GM12801 (cell line): ENCODE results near the gene NUP98.

ENCODE experiments used
- TF ChIP-seq, protein P1 (sequence below): IDR thresholded peaks from one replicate; pipeline ENCODE4 v1.5.1; 2011; ENCODE audit warnings: control low read depth; ENCODE audit not compliant: insufficient read length; ENCODE audit errors: extremely low read depth

Gene NUP98

DNA sequence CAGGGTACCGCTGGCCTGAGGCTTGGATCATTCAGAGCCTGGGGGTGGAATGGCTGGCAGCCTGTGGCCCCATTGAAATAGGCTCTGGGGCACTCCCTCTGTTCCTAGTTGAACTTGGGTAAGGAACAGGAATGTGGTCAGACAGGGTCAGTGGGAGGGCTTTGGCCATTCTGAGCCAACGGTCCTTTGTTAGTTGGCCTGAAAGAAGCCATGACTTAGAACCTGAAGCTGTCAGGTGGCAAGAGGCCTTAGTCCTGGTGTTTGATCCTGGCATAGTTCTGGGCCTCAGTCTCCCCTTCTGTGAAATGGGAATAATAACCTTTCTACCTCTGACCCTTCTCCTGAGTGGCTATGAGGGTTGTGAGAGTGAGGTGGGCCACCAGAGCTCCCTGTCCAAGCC is 19.3 kb upstream of the NUP98 start:
- TF ChIP-seq, protein P1, sequence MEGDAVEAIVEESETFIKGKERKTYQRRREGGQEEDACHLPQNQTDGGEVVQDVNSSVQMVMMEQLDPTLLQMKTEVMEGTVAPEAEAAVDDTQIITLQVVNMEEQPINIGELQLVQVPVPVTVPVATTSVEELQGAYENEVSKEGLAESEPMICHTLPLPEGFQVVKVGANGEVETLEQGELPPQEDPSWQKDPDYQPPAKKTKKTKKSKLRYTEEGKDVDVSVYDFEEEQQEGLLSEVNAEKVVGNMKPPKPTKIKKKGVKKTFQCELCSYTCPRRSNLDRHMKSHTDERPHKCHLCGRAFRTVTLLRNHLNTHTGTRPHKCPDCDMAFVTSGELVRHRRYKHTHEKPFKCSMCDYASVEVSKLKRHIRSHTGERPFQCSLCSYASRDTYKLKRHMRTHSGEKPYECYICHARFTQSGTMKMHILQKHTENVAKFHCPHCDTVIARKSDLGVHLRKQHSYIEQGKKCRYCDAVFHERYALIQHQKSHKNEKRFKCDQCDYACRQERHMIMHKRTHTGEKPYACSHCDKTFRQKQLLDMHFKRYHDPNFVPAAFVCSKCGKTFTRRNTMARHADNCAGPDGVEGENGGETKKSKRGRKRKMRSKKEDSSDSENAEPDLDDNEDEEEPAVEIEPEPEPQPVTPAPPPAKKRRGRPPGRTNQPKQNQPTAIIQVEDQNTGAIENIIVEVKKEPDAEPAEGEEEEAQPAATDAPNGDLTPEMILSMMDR = no peak

DNA sequence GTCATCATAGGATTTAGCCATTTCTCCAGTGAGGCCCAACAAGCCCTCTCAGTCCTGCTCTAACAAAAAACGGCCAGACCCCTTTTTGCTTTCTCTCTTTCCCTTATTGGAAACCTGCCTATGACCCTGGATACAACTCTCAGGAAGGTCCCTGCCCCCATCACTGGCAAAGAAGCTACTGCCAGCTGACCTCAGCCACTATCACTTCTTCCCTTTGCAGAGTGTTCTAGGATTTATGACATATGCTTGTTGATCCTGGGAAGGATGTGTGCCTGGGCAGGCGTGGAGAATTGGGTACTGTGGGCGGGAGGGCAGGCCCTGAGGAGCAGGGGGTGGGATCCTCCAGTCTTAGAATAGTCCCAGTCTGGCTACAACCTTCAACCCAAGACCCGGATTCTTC is 18.5 kb upstream of the NUP98 start:
- TF ChIP-seq, protein P1 = no peak

DNA sequence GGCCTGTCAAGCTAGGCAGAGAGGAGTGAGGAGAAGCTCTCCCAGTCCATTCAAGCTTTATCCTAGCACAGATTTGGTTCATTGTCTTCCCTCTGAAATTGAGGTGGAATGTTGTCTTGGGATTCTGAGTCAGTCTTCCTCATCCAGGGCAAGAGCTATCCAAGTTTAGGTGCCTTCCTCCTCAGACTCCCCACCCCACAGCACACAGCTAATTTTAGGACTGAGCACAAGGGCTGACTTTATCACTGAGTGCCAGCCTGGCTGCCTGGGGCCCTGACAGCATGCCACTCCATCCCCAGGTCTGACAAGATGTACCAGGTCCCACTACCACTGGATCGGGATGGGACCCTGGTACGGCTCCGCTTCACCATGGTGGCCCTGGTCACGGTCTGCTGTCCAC is 13.6 kb upstream of the NUP98 start:
- TF ChIP-seq, protein P1 = no peak

DNA sequence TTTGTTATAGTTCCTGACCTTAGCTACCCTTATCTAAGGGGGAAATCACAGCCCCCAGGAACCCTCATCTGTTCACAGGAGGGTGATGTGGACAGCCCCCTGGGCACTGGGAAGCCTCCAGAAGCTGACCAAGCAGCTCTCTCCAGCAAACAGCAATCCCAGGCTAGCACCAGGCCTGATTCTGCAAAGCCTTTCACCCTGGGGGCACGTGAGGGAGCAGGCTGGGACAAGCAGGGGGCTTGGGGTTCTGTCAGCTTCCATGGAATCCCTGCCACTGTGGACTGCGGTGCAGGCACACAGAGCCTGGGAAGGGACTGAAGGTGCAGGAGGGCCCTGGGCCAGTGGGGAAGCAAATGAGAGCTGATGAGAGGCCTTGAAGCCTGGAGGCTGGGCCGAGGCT is 13.1 kb upstream of the NUP98 start:
- TF ChIP-seq, protein P1 = no peak

DNA sequence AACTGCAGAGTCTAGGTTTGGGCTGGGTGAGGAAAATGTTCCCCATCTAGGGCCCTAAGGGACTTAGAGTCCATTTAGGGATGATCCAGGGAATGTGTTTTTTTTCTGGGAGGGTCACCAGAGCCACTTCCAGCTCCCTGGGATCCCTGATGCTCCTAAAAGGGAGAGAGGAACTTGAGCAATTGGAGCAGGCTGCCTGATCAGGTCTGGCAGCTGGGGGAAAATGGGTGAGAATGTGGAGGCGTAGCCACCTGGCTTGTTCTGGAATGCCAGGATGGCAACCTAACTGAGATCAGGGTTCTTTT is 12.2 kb upstream of the NUP98 start:
- TF ChIP-seq, protein P1 = no peak

DNA sequence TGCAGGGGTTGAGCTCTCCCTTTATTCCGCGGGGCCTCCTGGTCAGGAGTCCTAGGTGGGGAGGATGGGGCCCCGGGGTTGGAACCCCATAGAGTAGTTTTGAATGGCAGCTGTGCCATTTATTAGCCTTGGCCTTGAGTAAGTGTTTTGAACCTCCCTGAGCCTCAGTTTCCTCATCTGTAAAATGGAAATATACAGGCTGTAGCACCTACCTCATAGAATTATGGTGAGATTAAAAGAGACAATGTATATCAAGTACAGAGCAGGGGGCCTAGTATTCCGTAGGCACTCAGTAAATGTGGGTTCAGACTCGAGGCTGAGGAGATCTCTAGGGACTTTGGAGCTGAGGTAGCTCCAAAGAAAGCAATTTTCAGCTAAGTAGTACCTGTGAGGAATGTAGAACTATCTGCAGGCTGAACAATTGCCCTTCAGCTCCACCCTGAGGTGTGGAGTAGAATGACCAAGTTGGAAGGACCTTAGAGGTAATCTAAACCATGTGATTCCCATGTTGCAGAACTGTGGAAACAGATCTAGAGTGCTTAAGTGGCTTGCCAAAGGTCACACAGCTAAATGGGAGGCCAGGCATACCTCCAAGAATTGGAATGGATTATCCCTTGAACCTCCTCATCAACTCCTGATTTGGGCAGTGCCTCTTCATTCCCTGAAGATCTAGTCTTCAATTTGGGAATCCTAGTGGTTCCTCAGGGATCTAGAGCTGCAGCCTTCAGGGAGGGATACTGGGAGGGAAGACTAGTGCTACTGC is 11.7 kb upstream of the NUP98 start:
- TF ChIP-seq, protein P1 = no peak

DNA sequence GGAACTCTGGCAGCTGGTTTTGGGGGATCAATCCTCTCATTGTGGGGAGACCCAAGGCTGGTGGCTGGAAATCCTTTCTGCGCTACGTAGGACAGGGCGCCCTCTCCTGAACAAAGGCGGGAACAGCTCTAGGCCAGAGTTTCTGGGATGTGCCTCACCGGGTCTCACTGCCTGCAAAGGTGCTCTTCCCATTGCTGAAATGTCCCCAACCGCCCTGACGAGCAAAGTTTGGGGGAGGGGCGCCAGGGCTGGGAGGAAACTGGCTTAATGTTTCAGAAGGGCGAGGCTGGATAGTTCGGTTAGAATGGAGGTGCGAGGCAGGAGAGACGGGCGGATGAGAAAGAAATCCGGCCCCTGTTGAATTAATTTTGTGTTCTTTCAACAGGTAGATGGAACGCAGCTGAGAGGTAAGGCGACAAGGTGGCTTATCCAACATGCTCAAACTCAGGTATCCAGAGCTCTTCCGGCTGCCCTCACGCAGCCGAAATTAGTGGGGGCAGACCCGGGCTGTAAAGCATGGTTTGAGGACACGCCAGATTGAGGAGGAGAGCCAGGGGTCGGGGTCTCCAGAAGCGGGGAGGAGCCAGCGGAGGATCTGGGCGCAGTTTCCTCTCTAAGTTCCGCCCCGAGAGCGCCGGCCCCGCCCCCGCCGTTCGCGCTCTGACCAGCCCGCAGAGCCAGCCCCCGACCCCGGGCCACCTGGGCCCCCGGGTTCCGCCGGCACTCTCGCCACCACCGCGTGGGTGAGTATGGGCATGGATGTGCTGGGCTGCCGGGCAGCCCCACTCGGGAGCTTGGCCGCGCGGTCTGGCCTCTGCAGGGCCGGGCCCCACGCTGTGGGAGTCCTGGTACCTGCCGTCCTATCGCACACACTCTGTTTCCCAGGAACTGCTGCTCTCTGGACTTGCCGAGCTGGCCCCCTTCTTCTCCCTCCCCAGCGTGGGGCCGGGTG is 10.8 kb upstream of the NUP98 start, which contains the start of gene PGAP2:
Gene PGAP2, plus strand, starts transcription at position 652 of the 952 bp plus-strand sequence. CDS start 2,700 bp downstream, outside the sequence.
- TF ChIP-seq, protein P1 = no peak
